ENCODE measurements around the gene CTNNAL1.

DNA sequence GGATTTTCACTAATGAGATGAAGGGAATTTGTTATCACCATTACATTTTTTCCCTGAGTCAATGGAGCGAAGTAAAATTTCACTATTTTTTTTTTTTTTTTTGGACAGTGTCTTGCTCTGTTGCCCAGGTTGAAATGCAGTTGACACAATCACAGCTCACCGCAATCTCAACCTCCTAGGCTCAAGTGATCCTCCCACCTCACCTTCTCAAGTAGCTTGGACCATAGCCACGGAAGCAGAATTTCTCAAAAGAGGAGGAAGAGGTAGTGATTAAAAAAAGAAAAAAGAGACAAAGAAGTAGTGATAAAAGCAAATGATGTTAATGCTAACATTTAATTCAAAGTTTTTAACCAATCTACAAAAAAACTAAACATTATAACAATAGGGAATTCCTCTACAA is 109.1 kb downstream of the CTNNAL1 start:
- no peak for TF ChIP-seq POLR2AphosphoS5 (IDR thresholded peaks at IDR 0.05; ENCODE audit: low read depth, low read length)
- TF ChIP-seq EZH2 (IDR thresholded peaks at IDR 0.05; ENCODE audit: low read depth, low read length, severe bottlenecking) = no peak
- no peak for TF ChIP-seq SIN3A (conservative IDR thresholded peaks at IDR 0.05 in 1 of 2, IDR thresholded peaks at IDR 0.05 in 1 of 2; ENCODE audit: low read depth in 1 of 2, low read length in 2 of 2)
- TF ChIP-seq, protein P1, sequence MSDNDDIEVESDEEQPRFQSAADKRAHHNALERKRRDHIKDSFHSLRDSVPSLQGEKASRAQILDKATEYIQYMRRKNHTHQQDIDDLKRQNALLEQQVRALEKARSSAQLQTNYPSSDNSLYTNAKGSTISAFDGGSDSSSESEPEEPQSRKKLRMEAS (IDR thresholded peaks at IDR 0.05) = no peak
- TF ChIP-seq, protein P2, sequence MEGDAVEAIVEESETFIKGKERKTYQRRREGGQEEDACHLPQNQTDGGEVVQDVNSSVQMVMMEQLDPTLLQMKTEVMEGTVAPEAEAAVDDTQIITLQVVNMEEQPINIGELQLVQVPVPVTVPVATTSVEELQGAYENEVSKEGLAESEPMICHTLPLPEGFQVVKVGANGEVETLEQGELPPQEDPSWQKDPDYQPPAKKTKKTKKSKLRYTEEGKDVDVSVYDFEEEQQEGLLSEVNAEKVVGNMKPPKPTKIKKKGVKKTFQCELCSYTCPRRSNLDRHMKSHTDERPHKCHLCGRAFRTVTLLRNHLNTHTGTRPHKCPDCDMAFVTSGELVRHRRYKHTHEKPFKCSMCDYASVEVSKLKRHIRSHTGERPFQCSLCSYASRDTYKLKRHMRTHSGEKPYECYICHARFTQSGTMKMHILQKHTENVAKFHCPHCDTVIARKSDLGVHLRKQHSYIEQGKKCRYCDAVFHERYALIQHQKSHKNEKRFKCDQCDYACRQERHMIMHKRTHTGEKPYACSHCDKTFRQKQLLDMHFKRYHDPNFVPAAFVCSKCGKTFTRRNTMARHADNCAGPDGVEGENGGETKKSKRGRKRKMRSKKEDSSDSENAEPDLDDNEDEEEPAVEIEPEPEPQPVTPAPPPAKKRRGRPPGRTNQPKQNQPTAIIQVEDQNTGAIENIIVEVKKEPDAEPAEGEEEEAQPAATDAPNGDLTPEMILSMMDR (IDR thresholded peaks at IDR 0.05; ENCODE audit: control extremely low read depth in 1 of 3, insufficient read depth in 1 of 3, low read depth in 1 of 3, low read length in 3 of 3) = no peak
